GM18517 (cell line): Measurements from ENCODE around the gene APBB1.

Experiments
- ATAC-seq: cut with Tn5 transposase; IDR thresholded peaks from one replicate; pipeline ENCODE4 v1.9.1; 2021; ENCODE audit warnings: mild to moderate bottlenecking, moderate library complexity; ENCODE audit not compliant: unreplicated experiment

Gene APBB1

GRCh38 chr11:6351782-6352382 lies 67.0 kb downstream of the APBB1 start:
- no peak for ATAC-seq

- ATAC-seq = no peak
Observed at GRCh38 chr11:6350486-6350885, 68.4 kb downstream of the APBB1 start.

GRCh38 chr11:6350043-6350442 lies 68.9 kb downstream of the APBB1 start:
- ATAC-seq = no peak

- no peak for ATAC-seq
Observed at GRCh38 chr11:6345366-6345765, 73.5 kb downstream of the APBB1 start.
